HG03558 (cell line): ENCODE measurements around the gene GPR45.
"Not testable (repeated sequence)": the region's sequence is repeated elsewhere in the genome, so short reads cannot be mapped to it uniquely, and the experiment has no call there.

ENCODE experiments used
- ATAC-seq: cut with Tn5 transposase; IDR thresholded peaks from one replicate; pipeline ENCODE4 v1.9.1; 2021; ENCODE audit warnings: moderate number of reproducible peaks; ENCODE audit not compliant: unreplicated experiment; ENCODE audit errors: extremely low read depth

Gene GPR45

GRCh38 chr2:105241443-105241842 is at the start of gene GPR45:
Gene GPR45, plus strand, starts transcription at chr2:105241743. Its CDS starts 116 bp downstream, at chr2:105241859.
- no peak for ATAC-seq

GRCh38 chr2:105194022-105194675 is 47.4 kb upstream of the GPR45 start:
- ATAC-seq = no peak

GRCh38 chr2:105196651-105197050 is 44.9 kb upstream of the GPR45 start:
- ATAC-seq = no peak

GRCh38 chr2:105215586-105216192 is 25.9 kb upstream of the GPR45 start:
- ATAC-seq = no peak

- ATAC-seq = no peak
Observed at GRCh38 chr2:105220604-105221003, 20.9 kb upstream of the GPR45 start.

- no peak for ATAC-seq
Observed at GRCh38 chr2:105224444-105224843, 17.1 kb upstream of the GPR45 start.

GRCh38 chr2:105231232-105231619 is 10.3 kb upstream of the GPR45 start:
- ATAC-seq = no peak

- ATAC-seq = peak; percentile 68
Observed at GRCh38 chr2:105235388-105236059, 6.0 kb upstream of the GPR45 start.

- ATAC-seq = no peak
Observed at GRCh38 chr2:105236060-105236424, 5.5 kb upstream of the GPR45 start.

- no peak for ATAC-seq
Observed at GRCh38 chr2:105237045-105237765, 4.3 kb upstream of the GPR45 start.

GRCh38 chr2:105238664-105239240 is 2.8 kb upstream of the GPR45 start:
- ATAC-seq = no peak

GRCh38 chr2:105239924-105240323 is 1.6 kb upstream of the GPR45 start:
- no peak for ATAC-seq

- no peak for ATAC-seq
Observed at GRCh38 chr2:105242286-105242993, 897 bp downstream of the GPR45 start.

GRCh38 chr2:105243961-105244360 is 2.4 kb downstream of the GPR45 start:
- no peak for ATAC-seq

- ATAC-seq = no peak
Observed at GRCh38 chr2:105244451-105244850, 2.9 kb downstream of the GPR45 start.

- no peak for ATAC-seq
Observed at GRCh38 chr2:105248316-105249070, 7.0 kb downstream of the GPR45 start.

- ATAC-seq = no peak
Observed at GRCh38 chr2:105249181-105249580, 7.6 kb downstream of the GPR45 start.

GRCh38 chr2:105249891-105250290 is 8.3 kb downstream of the GPR45 start:
- no peak for ATAC-seq

- ATAC-seq = not testable (repeated sequence)
Observed at GRCh38 chr2:105251016-105251648, 9.6 kb downstream of the GPR45 start.
